Measurements from ENCODE around the gene CWF19L2.

The CWF19L2 gene

DNA sequence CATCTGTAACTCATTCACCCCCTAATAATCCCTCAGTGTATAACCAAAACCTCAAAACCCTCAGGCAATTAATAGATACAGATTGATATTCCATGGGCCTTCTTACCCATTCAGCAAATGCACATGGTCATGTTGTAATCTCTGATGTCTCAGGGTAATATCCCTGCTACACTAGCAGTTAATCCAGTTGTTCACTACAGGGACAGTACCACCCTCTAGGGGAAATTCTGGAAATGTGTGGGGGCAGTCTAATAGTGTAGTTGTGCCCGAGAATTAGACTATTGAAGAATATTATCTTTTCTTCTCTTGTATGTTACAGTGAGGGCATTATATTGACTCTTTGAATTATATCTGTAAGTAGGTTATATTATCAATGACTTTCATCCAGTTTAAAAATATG, 175.4 kb downstream of the CWF19L2 start:
- no peak for TF ChIP-seq Cebpa-rat (IDR thresholded peaks at IDR 0.05)
- no peaks in the 10 kb centered on the region for H3K4me1 ChIP-seq
- H3K9ac ChIP-seq = no peak overlapping the region
- H3K4me2 ChIP-seq = no peak overlapping the region
- H3K27ac ChIP-seq = no peak overlapping the region
- H3K4me3 ChIP-seq = no peak overlapping the region
- H3K27me3 ChIP-seq = no peaks in the 10 kb centered on the region
- H3K36me3 ChIP-seq = no peaks in the 10 kb centered on the region; a peak in 1 of 22 replicates
- peaks cover 0 to 10% (median 0%) of the 10 kb centered on the region in 11 experiments; a peak in 4 of 22 replicates for H3K9me3 ChIP-seq (replicated peaks in 1 of 11)
- no peaks in the 10 kb centered on the region for H4K20me1 ChIP-seq

Data from BLaER1 treated with 17β-estradiol and CSF1 and Interleukin-3, amounts not matched to agents 10 nM and 100 nM (cell line).